RWPE1 (cell line): ENCODE results near the gene C10orf90.

ENCODE experiments used
- CTCF ChIA-PET: fragments of 350-600 bp; sonication (Branson Sonifier 250); formaldehyde crosslinking; extraction: SDS; loops from one replicate; lab custom pipeline; 2021; lab: Yijun Ruan, JAX
- POLR2A ChIA-PET: fragments of 400-600 bp; formaldehyde crosslinking; extraction: SDS; loops from one replicate; lab custom pipeline; 2020; ENCODE audit warnings: antibody characterized with exemption; ENCODE audit not compliant: low non-redundant PET; lab: Yijun Ruan, JAX
- DNase-seq: peaks from one replicate; pipeline ENCODE4 v3.0.0; 2012; ENCODE audit warnings: low spot score
- H3K27ac ChIP-seq: fragments of 450-650 bp; 2 replicates; pipeline ENCODE4 v1.5.1; 2017
- CTCF ChIP-seq: fragments of 450-650 bp; conservative IDR thresholded peaks from 2 replicates; pipeline ENCODE4 v1.5.1; 2017; ENCODE audit warnings: low read depth, mild to moderate bottlenecking

Gene C10orf90

DNA sequence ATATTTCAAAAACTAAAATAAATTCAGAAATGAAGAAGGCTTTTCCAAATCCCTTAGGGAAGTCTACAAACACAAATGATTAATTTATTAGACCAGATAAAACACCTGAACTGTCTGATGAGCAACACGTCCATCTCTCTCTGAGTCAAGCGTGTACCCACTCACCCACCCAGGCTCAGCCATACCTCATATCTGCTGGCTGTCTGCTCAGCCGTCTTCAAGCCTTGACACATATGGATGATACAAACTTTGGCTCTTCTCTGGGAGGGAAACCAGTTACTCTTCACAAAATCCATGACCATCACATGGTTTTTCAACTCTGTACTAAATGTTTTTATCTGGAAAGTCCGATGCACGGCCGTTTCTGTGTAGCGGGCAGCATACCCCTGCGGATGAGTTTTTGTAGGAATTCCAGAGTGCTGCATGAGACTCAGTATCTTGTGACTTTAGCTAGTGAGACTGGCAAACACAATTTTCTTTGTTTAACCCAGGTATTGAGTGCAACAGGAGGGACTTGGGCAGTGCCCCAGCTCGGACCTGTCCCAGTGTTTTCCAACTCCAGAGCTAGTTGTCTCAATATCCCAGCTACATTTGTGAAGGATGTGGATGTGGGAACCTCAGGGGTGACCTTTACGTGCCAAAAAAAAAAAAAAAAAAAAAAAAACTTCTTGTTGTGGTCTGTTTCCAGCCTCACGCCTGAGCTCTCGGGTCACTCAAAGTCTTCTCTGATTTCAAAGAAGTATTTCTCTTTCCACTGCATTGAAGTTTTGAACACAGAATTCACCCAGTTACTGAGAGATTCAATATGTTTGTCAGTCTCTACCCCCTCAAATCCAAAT, at the start of gene C10orf90:
Gene C10orf90 (minus strand): TSS at position 638 of the 839 bp plus-strand sequence. CDS start 213 bp downstream, at position 425.
- H3K27ac ChIP-seq: no peak within 1 kb of the TSS
- no peak for TF ChIP-seq CTCF
- CTCF ChIA-PET: interaction anchor here (0.6 kb wide), 1 partner anchor 862 kb away, joined by 6 read pairs; no protein-coding TSS in a partner anchor
- DNase-seq: no peak
- POLR2A ChIA-PET: no interaction called here

- TF ChIP-seq CTCF: no peak
- DNase-seq: no peak
- no peak overlapping the region for H3K27ac ChIP-seq
- ChIA-PET POLR2A (no interaction called here), CTCF (interaction anchor here (0.5 kb wide), 1 partner anchor 652 kb away, joined by 3 read pairs; no protein-coding TSS in a partner anchor)
Observed at GRCh38 chr10:126716366-126716765, 45.9 kb upstream of the C10orf90 start.

- no peak for DNase-seq
- no peak for TF ChIP-seq CTCF
- H3K27ac ChIP-seq: no peak overlapping the region
- ChIA-PET POLR2A (no interaction called here), CTCF (no interaction called here)
Observed at GRCh38 chr10:126713594-126713993, 43.1 kb upstream of the C10orf90 start.

DNA sequence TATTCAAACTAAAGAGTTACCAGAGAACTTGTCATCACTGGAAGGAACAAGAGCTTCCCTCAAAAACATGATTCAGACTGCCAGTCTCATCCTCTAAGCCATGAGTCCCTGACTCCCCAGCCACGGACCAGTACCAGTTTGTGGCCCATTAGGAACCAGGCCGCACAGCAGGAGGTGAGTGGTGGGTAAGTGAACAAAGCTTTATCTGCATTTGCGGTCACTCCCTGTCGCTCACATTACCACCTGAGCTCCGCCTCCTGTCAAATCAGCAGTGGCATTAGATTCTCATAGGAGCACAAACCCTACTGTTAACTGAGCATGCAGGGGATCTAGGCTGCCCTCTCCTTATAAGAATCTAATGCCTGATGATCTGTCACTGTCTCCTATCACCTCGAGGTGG, 42.2 kb upstream of the C10orf90 start:
- TF ChIP-seq CTCF: no peak
- ChIA-PET POLR2A (no interaction called here), CTCF (no interaction called here)
- no peak overlapping the region for H3K27ac ChIP-seq
- no peak for DNase-seq

- TF ChIP-seq CTCF: no peak
- no peak for DNase-seq
- CTCF ChIA-PET: no interaction called here
Observed at GRCh38 chr10:126705951-126706565, 35.6 kb upstream of the C10orf90 start.

GRCh38 chr10:126705131-126705530, 34.6 kb upstream of the C10orf90 start:
- ChIA-PET CTCF (no interaction called here), POLR2A (no interaction called here)
- no peak for TF ChIP-seq CTCF
- no peak overlapping the region for H3K27ac ChIP-seq
- DNase-seq: no peak

More at GRCh38 chr10:126705951-126706565, 35.6 kb upstream of the C10orf90 start:
- POLR2A ChIA-PET: no interaction called here
- H3K27ac ChIP-seq: no peak overlapping the region
